Measurements from ENCODE around the gene SLC19A1. TPM values are rescaled to one million over a fixed set of nuclear protein-coding genes. Genes with fewer than 3 reads are reported as not detected.

Gene SLC19A1
- total and polyA plus RNA-seq, 2 donors from 2014 or later, result 5.1 to 7.2 TPM

GRCh38 chr21:45539796-45540600 is 2.2 kb downstream of the SLC19A1 start:
- H3K27ac ChIP-seq (ENCODE audit: low read depth in 2 of 2, low read length in 2 of 2), result no peak overlapping the region
- TF ChIP-seq CTCF (IDR thresholded peaks at IDR 0.05; ENCODE audit: borderline replicate concordance, extremely low read depth, insufficient read depth), result no peak
- H3K9me3 ChIP-seq (ENCODE audit: control insufficient read depth in 2 of 3, insufficient read depth in 1 of 3, low read length in 3 of 3), result no peaks in the 10 kb centered on the region
- H3K4me3 ChIP-seq (ENCODE audit: low read length in 3 of 3), result no peak overlapping the region
- no peaks in the 10 kb centered on the region for H3K27me3 ChIP-seq (ENCODE audit: control insufficient read depth, insufficient read depth, low read length)
- peaks cover 0 to 7% (median 0%) of the 10 kb centered on the region in 3 donors for H3K4me1 ChIP-seq (ENCODE audit: control insufficient read depth in 2 of 3, insufficient read depth in 2 of 3, low read depth in 1 of 3, low read length in 3 of 3)
- intact Hi-C loops (cut with DNase I), result no loop called here
- no peak for FAIRE-seq
- peak in 2 of 5 donors; percentile 38 to 46 for DNase-seq
- H3K9ac ChIP-seq (ENCODE audit: low read length in 3 of 3), result no peak overlapping the region
- H3K36me3 ChIP-seq (ENCODE audit: control insufficient read depth in 2 of 3, insufficient read depth in 3 of 3, low read length in 3 of 3), result no peaks in the 10 kb centered on the region

- peaks cover 0 to 12% (median 0%) of the 10 kb centered on the region in 3 donors for H3K4me1 ChIP-seq (ENCODE audit: control insufficient read depth in 2 of 3, insufficient read depth in 2 of 3, low read depth in 1 of 3, low read length in 3 of 3)
- H3K9me3 ChIP-seq (ENCODE audit: control insufficient read depth in 2 of 3, insufficient read depth in 1 of 3, low read length in 3 of 3), result no peaks in the 10 kb centered on the region
- no peak overlapping the region for H3K27ac ChIP-seq (ENCODE audit: low read depth in 2 of 2, low read length in 2 of 2)
- H3K27me3 ChIP-seq (ENCODE audit: control insufficient read depth, insufficient read depth, low read length), result no peaks in the 10 kb centered on the region
- no peaks in the 10 kb centered on the region for H3K36me3 ChIP-seq (ENCODE audit: control insufficient read depth in 2 of 3, insufficient read depth in 3 of 3, low read length in 3 of 3)
- DNase-seq (peak in 2 of 5 donors; percentile 40 to 71), FAIRE-seq (no peak)
- TF ChIP-seq CTCF (IDR thresholded peaks at IDR 0.05; ENCODE audit: borderline replicate concordance, extremely low read depth, insufficient read depth), result no peak
- H3K9ac ChIP-seq (ENCODE audit: low read length in 3 of 3), result no peak overlapping the region
- intact Hi-C loops (cut with DNase I), result no loop called here
- no peak overlapping the region for H3K4me3 ChIP-seq (ENCODE audit: low read length in 3 of 3)
These were observed 3.0 kb downstream of the SLC19A1 start for GRCh38 chr21:45539046-45539795.

- intact Hi-C loops (cut with DNase I), result no loop called here
- DNase-seq (peak in 2 of 5 donors; percentile 43 to 74), FAIRE-seq (no peak)
- Histone ChIP-seq H3K9ac (ENCODE audit: low read length in 3 of 3) (no peak overlapping the region), H3K4me3 (ENCODE audit: low read length in 3 of 3) (no peak overlapping the region), H3K27ac (ENCODE audit: low read depth in 2 of 2, low read length in 2 of 2) (no peak overlapping the region), H3K9me3 (ENCODE audit: control insufficient read depth in 2 of 3, insufficient read depth in 1 of 3, low read length in 3 of 3) (no peaks in the 10 kb centered on the region), H3K27me3 (ENCODE audit: control insufficient read depth, insufficient read depth, low read length) (no peaks in the 10 kb centered on the region), H3K36me3 (ENCODE audit: control insufficient read depth in 2 of 3, insufficient read depth in 3 of 3, low read length in 3 of 3) (no peaks in the 10 kb centered on the region), H3K4me1 (ENCODE audit: control insufficient read depth in 2 of 3, insufficient read depth in 2 of 3, low read depth in 1 of 3, low read length in 3 of 3) (peaks cover 0 to 12% (median 0%) of the 10 kb centered on the region in 3 donors)
- no peak for TF ChIP-seq CTCF (IDR thresholded peaks at IDR 0.05; ENCODE audit: borderline replicate concordance, extremely low read depth, insufficient read depth)
These were observed 3.7 kb downstream of the SLC19A1 start for GRCh38 chr21:45538381-45539045.

Data from kidney (tissue), 14 donors.